PC-3 (cell line): ENCODE measurements around the gene SCARB1.

ENCODE experiments used
- EZH2 ChIP-seq: fragments of 300-600 bp; sonication (generic); IDR thresholded peaks from one replicate; pipeline ENCODE4 v1.6.1; 2017; ENCODE audit warnings: antibody characterized with exemption, mild to moderate bottlenecking, low read length; ENCODE audit not compliant: unreplicated experiment
- TF ChIP-seq, protein P1 (sequence below): fragments of 300-600 bp; sonication (generic); conservative IDR thresholded peaks from 2 replicates; pipeline ENCODE4 v1.5.1; 2017; ENCODE audit warnings: antibody characterized with exemption, low read depth, mild to moderate bottlenecking, low read length

DNA sequence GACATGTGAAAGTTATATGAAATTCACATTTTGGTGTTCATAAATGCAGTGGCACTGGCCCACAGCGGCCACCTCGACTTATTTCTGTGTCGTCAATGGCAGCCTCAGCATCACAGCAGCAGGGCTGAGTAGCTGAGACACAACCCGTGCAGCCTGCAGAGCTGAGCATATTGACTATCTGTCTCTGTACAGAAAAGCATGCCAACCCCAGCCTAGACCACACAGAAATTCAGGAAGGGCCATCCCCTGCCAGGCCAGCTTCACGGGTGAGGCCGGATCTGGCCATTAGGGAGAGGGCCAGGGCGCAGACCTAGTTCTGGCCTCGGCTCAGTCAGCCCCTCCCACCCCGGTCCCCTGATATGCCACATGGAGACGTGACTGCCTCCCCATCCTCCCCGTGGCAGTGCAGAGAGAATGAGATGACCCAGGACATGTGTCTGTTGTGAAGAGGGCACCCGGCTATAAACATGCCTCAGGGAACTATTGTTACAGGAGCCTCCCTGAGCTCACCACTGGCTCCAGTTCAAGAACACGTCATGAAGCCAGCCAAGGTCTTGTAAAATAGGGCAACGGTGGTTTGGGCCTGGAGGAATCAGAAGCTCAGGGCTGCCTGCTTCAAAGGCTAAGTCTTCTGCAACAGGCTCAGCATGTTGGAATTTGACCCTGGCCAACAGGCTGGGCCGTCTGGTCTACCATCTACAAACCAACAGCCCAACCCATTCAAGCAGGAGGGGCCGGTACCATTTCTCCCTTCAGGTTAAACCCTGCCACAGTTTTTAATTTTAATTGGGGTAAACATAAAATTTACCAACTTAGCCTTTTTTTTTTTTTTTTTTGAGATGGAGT lies 25.5 kb downstream of the SCARB1 start:
- TF ChIP-seq, protein P1, sequence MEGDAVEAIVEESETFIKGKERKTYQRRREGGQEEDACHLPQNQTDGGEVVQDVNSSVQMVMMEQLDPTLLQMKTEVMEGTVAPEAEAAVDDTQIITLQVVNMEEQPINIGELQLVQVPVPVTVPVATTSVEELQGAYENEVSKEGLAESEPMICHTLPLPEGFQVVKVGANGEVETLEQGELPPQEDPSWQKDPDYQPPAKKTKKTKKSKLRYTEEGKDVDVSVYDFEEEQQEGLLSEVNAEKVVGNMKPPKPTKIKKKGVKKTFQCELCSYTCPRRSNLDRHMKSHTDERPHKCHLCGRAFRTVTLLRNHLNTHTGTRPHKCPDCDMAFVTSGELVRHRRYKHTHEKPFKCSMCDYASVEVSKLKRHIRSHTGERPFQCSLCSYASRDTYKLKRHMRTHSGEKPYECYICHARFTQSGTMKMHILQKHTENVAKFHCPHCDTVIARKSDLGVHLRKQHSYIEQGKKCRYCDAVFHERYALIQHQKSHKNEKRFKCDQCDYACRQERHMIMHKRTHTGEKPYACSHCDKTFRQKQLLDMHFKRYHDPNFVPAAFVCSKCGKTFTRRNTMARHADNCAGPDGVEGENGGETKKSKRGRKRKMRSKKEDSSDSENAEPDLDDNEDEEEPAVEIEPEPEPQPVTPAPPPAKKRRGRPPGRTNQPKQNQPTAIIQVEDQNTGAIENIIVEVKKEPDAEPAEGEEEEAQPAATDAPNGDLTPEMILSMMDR, result no peak
- no peak for TF ChIP-seq EZH2
